Activated T-cell treated with anti-CD3 and anti-CD28 coated beads, Interleukin-2, amount 50 U/mL, for 72 hours (primary cell): Measurements from ENCODE around the gene LRRFIP2. TPM values are rescaled to one million over a fixed set of nuclear protein-coding genes. Genes with fewer than 3 reads are reported as not detected.
"Not testable (repeated sequence)": the region's sequence is repeated elsewhere in the genome, so short reads cannot be mapped to it uniquely, and the experiment has no call there.

Source experiments
- ATAC-seq, 2 donors: fragments of 150-1000 bp; cut with Tn5 transposase; replicated peaks in 1 of 2; 2 replicates each; pipeline ENCODE4 v1.10.0; 2021; ENCODE audit warnings: moderate library complexity in 2 of 2, mild to moderate bottlenecking in 1 of 2
- DNase-seq, 2 donors: peaks; one replicate each; pipeline ENCODE4 v3.0.0; 2021 to 2022; ENCODE audit warnings: mixed read lengths in 1 of 2
- H3K27ac Mint-ChIP-seq: one replicate; pipeline ENCODE4 v1.8.0; 2022; ENCODE audit warnings: mild to moderate bottlenecking, moderate library complexity, mixed read lengths
- H3K27me3 Mint-ChIP-seq: one replicate; pipeline ENCODE4 v1.8.0; 2022; ENCODE audit warnings: low read depth, mixed read lengths
- H3K36me3 Mint-ChIP-seq, 2 donors: one replicate each; pipeline ENCODE4 v1.8.0; 2022; ENCODE audit warnings: mixed read lengths in 2 of 2, mild to moderate bottlenecking in 1 of 2; ENCODE audit not compliant: insufficient read depth in 2 of 2
- H3K4me1 Mint-ChIP-seq: one replicate; pipeline ENCODE4 v1.8.0; 2022; ENCODE audit warnings: low read depth, mixed read lengths
- H3K4me3 Mint-ChIP-seq, 2 donors: one replicate each; pipeline ENCODE4 v1.8.0; 2022; ENCODE audit warnings: mild to moderate bottlenecking in 2 of 2, mixed read lengths in 2 of 2, moderate library complexity in 2 of 2
- H3K9me3 Mint-ChIP-seq, 2 donors: one replicate each; pipeline ENCODE4 v1.8.0; 2022; ENCODE audit warnings: mixed read lengths in 2 of 2
- total RNA-seq, 2 donors: library from RNA; stranded (reverse); gene quantifications; one replicate each; pipeline ENCODE4 v1.2.3, GENCODE V29; 2022

The LRRFIP2 gene
- total RNA-seq, 2 donors from 2014 or later, result 28.3 to 36.1 TPM

DNA sequence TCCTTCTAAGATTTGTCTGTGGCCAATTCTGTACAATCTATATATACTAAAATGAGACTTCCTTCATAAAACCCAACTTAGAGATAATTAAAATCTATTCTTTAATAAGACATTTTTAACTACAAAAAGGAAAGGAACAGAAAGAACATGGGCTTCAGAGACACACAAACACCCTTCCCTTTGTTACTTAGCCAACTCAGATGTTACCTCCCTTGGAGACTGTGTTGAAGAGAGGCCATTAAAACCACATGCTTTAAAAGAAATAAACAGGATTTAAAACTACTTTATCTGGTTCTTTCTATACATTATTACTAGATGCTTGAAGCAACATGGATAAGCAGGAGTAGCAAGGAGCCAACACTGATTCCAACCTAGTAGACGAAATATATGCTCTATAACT lies 42.0 kb downstream of the LRRFIP2 start:
- Mint-ChIP-seq H3K4me1 (peaks cover 39% of the 10 kb centered on the region), H3K36me3 (peaks cover 0 to 4% of the 10 kb centered on the region in 2 donors), H3K4me3 (no peak overlapping the region), H3K9me3 (no peaks in the 10 kb centered on the region), H3K27me3 (no peaks in the 10 kb centered on the region), H3K27ac (no peak overlapping the region)
- DNase-seq, result no peak
- no peak for ATAC-seq

DNA sequence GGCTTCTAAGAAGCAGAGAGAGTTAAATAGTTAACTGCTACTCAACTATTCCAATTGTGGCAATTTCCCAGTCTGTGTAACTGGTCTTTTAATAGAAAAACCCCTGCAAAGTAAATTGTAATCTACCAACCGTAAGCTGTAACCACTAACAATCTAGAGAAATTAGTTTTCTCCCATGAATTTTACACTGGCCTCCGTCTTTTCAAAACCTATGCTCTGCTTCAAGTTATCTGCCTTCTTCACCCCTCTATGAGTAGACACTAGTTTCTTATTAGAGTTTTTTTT lies 42.6 kb downstream of the LRRFIP2 start:
- Mint-ChIP-seq H3K9me3 (no peaks in the 10 kb centered on the region), H3K4me3 (no peak overlapping the region), H3K27ac (no peak overlapping the region), H3K36me3 (peaks cover 0 to 4% of the 10 kb centered on the region in 2 donors), H3K4me1 (peaks cover 36% of the 10 kb centered on the region), H3K27me3 (no peaks in the 10 kb centered on the region)
- ATAC-seq (no peak), DNase-seq (no peak)

DNA sequence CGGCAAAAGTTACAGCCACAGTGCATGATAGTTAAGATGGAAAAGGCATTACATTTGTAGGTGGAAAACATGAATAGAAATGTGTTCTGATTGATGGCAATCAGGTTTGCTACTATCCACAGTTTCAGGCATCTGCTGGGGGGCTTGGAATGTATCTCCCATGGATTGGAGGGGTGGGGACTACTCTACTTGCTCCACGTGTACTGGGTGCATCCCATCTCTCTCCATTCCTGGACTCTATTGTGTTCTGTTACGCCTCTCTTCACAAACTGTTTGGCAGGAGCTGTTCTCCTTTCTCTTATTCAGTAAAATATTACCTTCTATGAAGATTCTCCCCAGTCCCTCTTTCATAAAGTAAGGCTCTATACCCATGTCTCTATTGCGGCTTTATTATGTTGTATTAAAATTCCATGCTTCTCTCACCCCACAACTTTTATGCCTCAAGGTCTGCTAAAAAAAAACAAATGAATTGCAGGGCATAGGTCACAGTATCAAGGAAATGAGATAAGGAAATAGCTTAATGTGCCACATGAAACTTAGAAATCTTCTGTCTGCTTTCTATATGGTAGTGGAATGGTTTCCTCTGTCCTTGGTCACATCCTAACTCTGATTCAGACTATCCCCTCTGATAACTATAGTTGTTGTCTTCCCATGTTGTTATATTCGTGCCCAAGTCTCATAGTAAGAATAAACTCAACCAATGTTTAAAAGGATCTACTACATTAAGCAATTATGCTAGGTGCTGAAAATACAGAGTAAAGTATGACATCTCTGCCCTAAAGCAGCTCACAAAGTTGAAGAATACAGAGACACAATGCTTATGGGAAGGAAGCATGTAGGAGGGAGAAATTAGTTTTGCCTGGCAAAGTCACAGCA lies 43.2 kb downstream of the LRRFIP2 start:
- Mint-ChIP-seq H3K27me3 (no peaks in the 10 kb centered on the region), H3K9me3 (no peaks in the 10 kb centered on the region), H3K27ac (no peak overlapping the region), H3K4me3 (no peak overlapping the region), H3K4me1 (peaks cover 36% of the 10 kb centered on the region), H3K36me3 (peaks cover 0 to 4% of the 10 kb centered on the region in 2 donors)
- no peak for ATAC-seq
- no peak for DNase-seq

DNA sequence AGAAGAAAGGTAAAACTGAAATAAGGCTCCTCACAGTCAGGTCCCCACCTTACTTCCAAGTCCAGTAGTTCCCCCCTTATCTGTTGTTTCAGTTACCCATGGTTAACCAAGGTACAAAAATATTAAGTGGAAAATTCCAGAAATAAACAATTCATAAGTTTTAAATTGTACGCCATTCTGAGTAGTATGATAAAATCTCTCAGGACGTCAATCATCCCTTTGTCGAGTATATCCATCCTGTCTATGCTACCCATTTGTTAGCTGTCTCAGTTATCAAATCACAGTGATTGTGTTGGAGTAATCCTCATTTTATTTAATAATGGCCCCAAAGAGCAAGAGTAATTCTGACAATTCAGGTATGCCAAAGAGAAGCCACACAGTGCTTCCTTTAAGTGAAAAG lies 43.9 kb downstream of the LRRFIP2 start:
- Mint-ChIP-seq H3K9me3 (no peaks in the 10 kb centered on the region), H3K27ac (no peak overlapping the region), H3K27me3 (no peaks in the 10 kb centered on the region), H3K4me1 (peaks cover 30% of the 10 kb centered on the region), H3K36me3 (peaks cover 0 to 4% of the 10 kb centered on the region in 2 donors), H3K4me3 (no peak overlapping the region)
- ATAC-seq (no peak), DNase-seq (no peak)

DNA sequence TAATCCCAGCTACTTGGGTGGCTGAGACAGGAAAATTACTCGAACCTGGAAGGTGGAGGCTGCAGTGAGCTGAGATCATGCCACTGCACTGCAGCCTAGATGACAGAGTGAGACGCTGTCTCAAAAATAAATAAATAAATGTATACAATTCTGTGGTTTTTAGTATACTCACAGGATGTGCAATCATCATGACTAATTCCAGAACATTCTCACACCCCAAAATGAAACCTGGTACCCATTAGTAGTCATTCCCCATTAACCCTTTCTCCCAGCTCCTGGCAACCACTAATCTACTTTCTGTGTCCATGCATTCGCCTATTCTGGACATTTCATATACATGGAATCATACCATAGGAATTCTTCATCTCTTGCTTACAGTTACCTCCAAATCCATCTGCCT lies 44.5 kb downstream of the LRRFIP2 start:
- Mint-ChIP-seq H3K4me3 (no peak overlapping the region), H3K27ac (no peak overlapping the region), H3K27me3 (no peaks in the 10 kb centered on the region), H3K9me3 (no peaks in the 10 kb centered on the region), H3K4me1 (peaks cover 34% of the 10 kb centered on the region), H3K36me3 (peaks cover 0 to 4% of the 10 kb centered on the region in 2 donors)
- peak; percentile 1 to 5 for DNase-seq
- peak; percentile 82 to 90 for ATAC-seq

DNA sequence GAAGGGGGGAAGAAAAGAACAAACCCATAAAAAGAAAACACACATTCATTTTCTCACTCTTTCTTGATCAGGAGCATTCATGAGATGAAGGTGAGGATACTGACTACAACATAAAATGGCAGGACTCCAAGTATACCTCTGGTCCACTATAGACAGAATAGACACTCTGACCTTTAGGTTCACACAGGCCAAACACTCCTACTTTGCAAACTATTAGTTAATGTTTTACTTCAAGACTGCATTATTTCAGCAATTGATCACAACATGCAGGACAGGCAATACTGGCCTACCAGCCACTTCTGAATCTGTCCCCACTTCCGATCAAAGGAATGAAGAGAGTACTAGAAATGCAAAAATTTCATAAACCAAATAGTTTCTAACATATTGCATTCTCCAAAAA lies 47.0 kb downstream of the LRRFIP2 start:
- Mint-ChIP-seq H3K27ac (no peak overlapping the region), H3K4me1 (peaks cover 34% of the 10 kb centered on the region), H3K9me3 (no peaks in the 10 kb centered on the region), H3K36me3 (peaks cover 0 to 4% of the 10 kb centered on the region in 2 donors), H3K4me3 (no peak overlapping the region), H3K27me3 (no peaks in the 10 kb centered on the region)
- DNase-seq (no peak), ATAC-seq (no peak)

DNA sequence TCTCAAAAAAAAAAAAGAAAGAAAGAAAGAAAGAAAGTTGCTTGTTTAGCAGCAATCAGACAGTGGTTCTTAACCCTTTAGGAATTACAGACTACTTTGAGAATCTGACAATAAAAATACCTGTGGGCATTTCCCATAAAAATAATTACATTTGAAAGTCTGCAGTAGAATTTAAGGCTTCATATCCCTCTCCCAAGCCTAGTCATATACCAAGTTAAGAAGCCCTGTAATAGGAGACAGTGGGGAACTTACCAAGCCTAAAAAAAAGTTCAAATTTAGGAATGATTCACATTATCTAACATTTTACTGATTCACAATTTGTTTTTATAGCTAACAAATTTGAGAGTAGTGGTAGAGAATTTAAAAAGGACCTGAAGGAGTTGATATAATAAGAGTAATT lies 47.5 kb downstream of the LRRFIP2 start:
- Mint-ChIP-seq H3K36me3 (peaks cover 0 to 4% of the 10 kb centered on the region in 2 donors), H3K4me3 (no peak overlapping the region), H3K27me3 (no peaks in the 10 kb centered on the region), H3K9me3 (no peaks in the 10 kb centered on the region), H3K4me1 (peaks cover 33% of the 10 kb centered on the region), H3K27ac (no peak overlapping the region)
- DNase-seq (no peak), ATAC-seq (no peak)

DNA sequence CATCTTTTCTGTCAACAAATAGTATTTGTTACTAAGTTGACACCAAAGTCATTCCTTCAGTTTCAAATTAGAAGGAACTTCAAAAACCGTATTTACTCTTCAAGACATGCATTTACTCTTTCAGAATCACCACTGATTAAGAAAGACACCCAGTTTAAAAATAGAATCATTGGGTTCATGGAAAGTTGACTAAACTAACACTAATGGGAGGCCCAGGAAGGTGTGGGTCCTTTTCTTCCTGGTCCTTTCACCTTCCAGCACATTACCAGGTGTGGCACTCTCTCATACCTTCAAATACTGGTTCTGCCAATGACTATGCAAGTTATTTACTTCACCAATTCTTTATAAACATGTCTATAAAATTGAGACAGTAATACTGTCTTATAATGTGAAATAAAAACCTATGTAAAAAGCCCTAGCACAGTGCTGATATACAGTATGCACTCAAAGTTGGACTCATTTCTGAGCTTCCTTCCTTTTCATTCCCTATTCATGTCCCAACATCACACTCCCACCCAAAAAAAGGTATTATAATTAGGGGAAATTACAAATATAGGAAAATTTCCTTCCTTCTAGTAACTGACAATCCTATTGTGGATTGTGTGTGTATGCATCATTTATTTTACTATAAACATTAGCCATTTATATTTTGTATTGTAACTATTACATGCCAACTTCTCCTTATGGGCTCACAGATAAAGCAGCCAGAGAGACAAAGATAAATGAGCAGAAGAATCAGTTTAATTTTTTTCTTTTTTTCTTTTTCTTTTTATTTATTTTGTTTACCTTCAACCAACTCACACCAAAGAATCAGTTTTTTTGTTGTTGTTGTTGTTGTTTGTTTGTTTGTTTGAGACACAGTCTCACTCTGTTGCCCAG lies 48.9 kb downstream of the LRRFIP2 start:
- no peak for DNase-seq
- H3K4me3 Mint-ChIP-seq, result no peak overlapping the region
- no peak overlapping the region for H3K27ac Mint-ChIP-seq
- H3K9me3 Mint-ChIP-seq, result no peaks in the 10 kb centered on the region
- ATAC-seq, result no peak
- peaks cover 19% of the 10 kb centered on the region for H3K4me1 Mint-ChIP-seq
- H3K27me3 Mint-ChIP-seq, result no peaks in the 10 kb centered on the region
- H3K36me3 Mint-ChIP-seq, result peaks cover 0 to 4% of the 10 kb centered on the region in 2 donors

DNA sequence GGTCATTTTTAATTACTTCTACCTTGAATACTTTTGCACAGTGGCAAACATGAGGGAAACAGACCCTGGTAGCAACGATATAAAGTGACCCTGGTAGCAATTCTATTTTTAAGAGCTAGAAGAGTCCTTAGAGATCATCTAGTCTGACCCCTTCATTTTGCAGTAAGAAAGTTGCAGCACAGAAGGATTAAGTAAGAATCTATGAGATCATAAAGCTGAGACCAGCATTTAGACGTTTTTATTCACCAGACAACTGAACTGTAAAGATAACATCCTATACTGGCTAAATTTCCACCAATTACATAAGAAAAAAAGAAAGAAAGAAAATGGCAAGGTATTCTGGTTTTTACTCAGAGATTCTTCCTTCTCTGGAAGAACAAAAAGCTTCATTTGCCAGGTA lies 49.9 kb downstream of the LRRFIP2 start:
- Mint-ChIP-seq H3K4me3 (no peak overlapping the region), H3K4me1 (peaks cover 9% of the 10 kb centered on the region), H3K9me3 (no peaks in the 10 kb centered on the region), H3K36me3 (peaks cover 0 to 3% of the 10 kb centered on the region in 2 donors), H3K27me3 (no peaks in the 10 kb centered on the region), H3K27ac (no peak overlapping the region)
- DNase-seq (no peak), ATAC-seq (no peak)

DNA sequence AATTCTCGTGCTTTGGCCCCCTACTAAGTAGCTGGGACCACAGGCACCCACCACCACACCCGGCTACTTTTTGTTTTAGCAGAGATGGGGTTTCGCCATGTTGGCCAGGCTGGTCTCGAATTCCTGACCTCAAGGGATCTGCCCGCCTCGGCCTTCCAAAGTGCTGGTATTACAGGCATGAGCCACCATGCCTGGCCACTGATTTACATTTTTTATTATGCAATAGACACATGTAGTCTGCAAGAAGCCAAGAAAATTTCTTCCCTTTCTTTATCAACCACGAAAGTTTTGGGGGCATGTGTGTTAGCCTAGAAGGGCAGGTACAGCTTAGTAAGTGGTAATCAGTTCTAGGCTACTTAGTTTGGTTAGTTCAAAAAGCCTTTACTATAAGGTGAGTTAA lies 51.1 kb downstream of the LRRFIP2 start:
- Mint-ChIP-seq H3K4me3 (no peak overlapping the region), H3K9me3 (no peaks in the 10 kb centered on the region), H3K27me3 (no peaks in the 10 kb centered on the region), H3K36me3 (no peaks in the 10 kb centered on the region), H3K4me1 (peaks cover 4% of the 10 kb centered on the region), H3K27ac (no peak overlapping the region)
- DNase-seq (no peak), ATAC-seq (no peak)

DNA sequence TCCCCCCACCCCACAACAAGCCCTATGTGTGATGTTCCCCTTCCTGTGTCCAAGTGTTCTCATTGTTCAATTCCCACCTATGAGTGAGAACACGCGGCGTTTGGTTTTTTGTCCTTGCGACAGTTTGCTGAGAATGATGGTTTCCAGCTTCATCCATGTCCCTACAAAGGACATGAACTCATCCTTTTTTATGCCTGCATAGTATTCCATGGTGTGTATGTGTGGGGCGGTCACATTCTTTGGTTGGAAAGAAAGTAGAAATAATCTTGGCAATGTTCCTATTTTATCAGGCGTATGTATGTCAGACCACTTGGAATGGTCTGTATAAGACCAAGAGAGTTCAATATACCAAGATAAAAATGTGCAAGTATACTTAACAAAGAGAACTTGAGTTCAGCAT lies 52.3 kb downstream of the LRRFIP2 start:
- H3K36me3 Mint-ChIP-seq, DNase-seq, H3K4me3 Mint-ChIP-seq, ATAC-seq, H3K27me3 Mint-ChIP-seq, H3K9me3 Mint-ChIP-seq, H3K4me1 Mint-ChIP-seq, H3K27ac Mint-ChIP-seq: not testable (repeated sequence)

DNA sequence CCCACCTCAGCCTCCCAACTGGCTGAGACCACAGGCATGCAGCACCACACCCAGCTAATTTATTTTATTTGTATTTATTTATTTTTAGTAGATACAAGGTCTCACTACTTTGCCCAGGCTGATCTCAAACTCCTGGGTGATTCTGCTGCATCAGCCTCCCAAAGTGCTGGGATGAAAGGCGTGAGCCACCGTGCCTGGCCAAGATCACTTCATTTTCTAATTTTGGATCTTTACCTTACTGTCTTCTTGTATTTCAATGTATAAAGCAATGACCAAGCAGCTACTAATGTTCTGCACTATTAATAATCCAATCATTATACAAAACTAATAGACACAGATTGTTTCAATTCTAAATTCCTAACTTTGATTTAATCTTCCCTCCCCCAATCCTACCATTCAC lies 56.2 kb downstream of the LRRFIP2 start:
- DNase-seq, result no peak
- Mint-ChIP-seq H3K4me3 (no peak overlapping the region), H3K4me1 (peaks cover 14% of the 10 kb centered on the region), H3K36me3 (no peaks in the 10 kb centered on the region), H3K27ac (no peak overlapping the region), H3K9me3 (no peaks in the 10 kb centered on the region), H3K27me3 (no peaks in the 10 kb centered on the region)
- no peak for ATAC-seq

DNA sequence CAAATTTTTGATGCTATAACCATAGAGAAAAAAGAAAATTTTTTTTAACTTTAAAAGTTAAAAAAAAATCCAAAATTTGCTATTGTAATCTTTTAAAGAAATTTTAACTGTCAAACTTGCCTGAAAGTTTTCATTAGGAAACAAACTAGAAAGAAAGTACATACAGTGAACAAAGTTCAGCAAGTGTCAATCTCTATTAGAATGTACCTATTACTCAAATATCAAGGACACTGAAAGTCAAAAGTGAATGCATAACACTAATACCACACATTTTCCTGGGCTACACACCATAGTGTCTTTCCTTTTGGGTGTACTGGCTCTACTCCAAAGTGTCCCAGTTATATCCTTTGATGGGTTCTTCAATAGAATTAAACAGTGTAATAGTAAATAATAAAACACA lies 56.8 kb downstream of the LRRFIP2 start:
- Mint-ChIP-seq H3K4me3 (no peak overlapping the region), H3K9me3 (no peaks in the 10 kb centered on the region), H3K36me3 (no peaks in the 10 kb centered on the region), H3K27me3 (no peaks in the 10 kb centered on the region), H3K27ac (no peak overlapping the region), H3K4me1 (peaks cover 14% of the 10 kb centered on the region)
- no peak for ATAC-seq
- DNase-seq, result no peak
